Uterus (tissue), 4 donors: Measurements from ENCODE around the gene NWD2. TPM values are rescaled to one million over a fixed set of nuclear protein-coding genes. Genes with fewer than 3 reads are reported as not detected.

Experiments used
- DNase-seq, 2 donors: peaks; one replicate each; pipeline ENCODE4 v3.0.0-alpha.2; 2019 to 2020
- H3K27ac ChIP-seq, 2 donors: fragments of 200-600 bp; sonication (generic); 1 replicate in 1 of 2; 2 replicates in 1 of 2; pipeline ENCODE4 v1.5.1; 2016 to 2018
- H3K27me3 ChIP-seq, 2 donors: fragments of 200-600 bp; sonication (generic); one replicate each; pipeline ENCODE4 v1.5.1; 2018 to 2019; ENCODE audit warnings: control low read depth in 1 of 2
- H3K36me3 ChIP-seq, 2 donors: fragments of 200-600 bp; sonication (generic); one replicate each; pipeline ENCODE4 v1.5.1; 2019; ENCODE audit warnings: control low read depth in 1 of 2
- H3K4me1 ChIP-seq, 2 donors: fragments of 200-600 bp; sonication (generic); one replicate each; pipeline ENCODE4 v1.5.1; 2018 to 2019; ENCODE audit warnings: control low read depth in 1 of 2
- H3K4me3 ChIP-seq, 2 donors: fragments of 200-600 bp; sonication (generic); 1 replicate in 1 of 2; 2 replicates in 1 of 2; pipeline ENCODE4 v1.5.1; 2018 to 2019; ENCODE audit warnings: mild to moderate bottlenecking in 1 of 2
- H3K9me3 ChIP-seq, 2 donors: fragments of 200-600 bp; sonication (generic); one replicate each; pipeline ENCODE4 v1.5.1; 2019; ENCODE audit warnings: control low read depth in 1 of 2
- POLR2A ChIP-seq, 2 donors: fragments of 450-650 bp; IDR thresholded peaks; one replicate each; pipeline ENCODE4 v1.6.1; 2016; ENCODE audit warnings: antibody characterized with exemption in 2 of 2, mild to moderate bottlenecking in 1 of 2, moderate library complexity in 1 of 2
- intact Hi-C: fragments of 100-400 bp; cut with DNase I; formaldehyde crosslinking; loops from one replicate; pipeline ENCODE4 v1.15.1; 2023; ENCODE audit warnings: low total_unique reads
- total RNA-seq, 4 donors: library from RNA; depleted of rRNA in 3 of 4; stranded (reverse); fragments of >200 nt in 3 of 4; gene quantifications; one replicate each; pipeline versions ENCODE4 v1.1.0 to v1.2.4, GENCODE V29; 2014 to 2023
- TF ChIP-seq, protein P1 (sequence below), 4 experiments: fragments of 200-600 bp in 2 of 4; fragments of 450-650 bp in 2 of 4; sonication (generic) in 2 of 4; IDR thresholded peaks; one replicate each; pipeline ENCODE4 v1.5.1; 2016 to 2019; ENCODE audit warnings: antibody characterized with exemption in 4 of 4, mild to moderate bottlenecking in 2 of 4, moderate library complexity in 1 of 4
- donor health status: DM: yes; HTN: yes; CAD: no.

NWD2 gene
- total RNA-seq, 4 donors from 2014 or later, result 0.14 TPM; not detected in 3

GRCh38 chr4:37389967-37390580 is 145.5 kb downstream of the NWD2 start:
- Histone ChIP-seq H3K4me1 (no peaks in the 10 kb centered on the region), H3K4me3 (no peak overlapping the region), H3K27ac (no peak overlapping the region), H3K27me3 (no peaks in the 10 kb centered on the region), H3K9me3 (no peaks in the 10 kb centered on the region), H3K36me3 (no peaks in the 10 kb centered on the region)
- intact Hi-C loops, result no loop called here
- TF ChIP-seq POLR2A (IDR thresholded peaks at IDR 0.05), result no peak
- TF ChIP-seq, protein P1, sequence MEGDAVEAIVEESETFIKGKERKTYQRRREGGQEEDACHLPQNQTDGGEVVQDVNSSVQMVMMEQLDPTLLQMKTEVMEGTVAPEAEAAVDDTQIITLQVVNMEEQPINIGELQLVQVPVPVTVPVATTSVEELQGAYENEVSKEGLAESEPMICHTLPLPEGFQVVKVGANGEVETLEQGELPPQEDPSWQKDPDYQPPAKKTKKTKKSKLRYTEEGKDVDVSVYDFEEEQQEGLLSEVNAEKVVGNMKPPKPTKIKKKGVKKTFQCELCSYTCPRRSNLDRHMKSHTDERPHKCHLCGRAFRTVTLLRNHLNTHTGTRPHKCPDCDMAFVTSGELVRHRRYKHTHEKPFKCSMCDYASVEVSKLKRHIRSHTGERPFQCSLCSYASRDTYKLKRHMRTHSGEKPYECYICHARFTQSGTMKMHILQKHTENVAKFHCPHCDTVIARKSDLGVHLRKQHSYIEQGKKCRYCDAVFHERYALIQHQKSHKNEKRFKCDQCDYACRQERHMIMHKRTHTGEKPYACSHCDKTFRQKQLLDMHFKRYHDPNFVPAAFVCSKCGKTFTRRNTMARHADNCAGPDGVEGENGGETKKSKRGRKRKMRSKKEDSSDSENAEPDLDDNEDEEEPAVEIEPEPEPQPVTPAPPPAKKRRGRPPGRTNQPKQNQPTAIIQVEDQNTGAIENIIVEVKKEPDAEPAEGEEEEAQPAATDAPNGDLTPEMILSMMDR (IDR thresholded peaks at IDR 0.05), result peak; percentile 6 to 73 (median 46)
- no peak for DNase-seq

DNA sequence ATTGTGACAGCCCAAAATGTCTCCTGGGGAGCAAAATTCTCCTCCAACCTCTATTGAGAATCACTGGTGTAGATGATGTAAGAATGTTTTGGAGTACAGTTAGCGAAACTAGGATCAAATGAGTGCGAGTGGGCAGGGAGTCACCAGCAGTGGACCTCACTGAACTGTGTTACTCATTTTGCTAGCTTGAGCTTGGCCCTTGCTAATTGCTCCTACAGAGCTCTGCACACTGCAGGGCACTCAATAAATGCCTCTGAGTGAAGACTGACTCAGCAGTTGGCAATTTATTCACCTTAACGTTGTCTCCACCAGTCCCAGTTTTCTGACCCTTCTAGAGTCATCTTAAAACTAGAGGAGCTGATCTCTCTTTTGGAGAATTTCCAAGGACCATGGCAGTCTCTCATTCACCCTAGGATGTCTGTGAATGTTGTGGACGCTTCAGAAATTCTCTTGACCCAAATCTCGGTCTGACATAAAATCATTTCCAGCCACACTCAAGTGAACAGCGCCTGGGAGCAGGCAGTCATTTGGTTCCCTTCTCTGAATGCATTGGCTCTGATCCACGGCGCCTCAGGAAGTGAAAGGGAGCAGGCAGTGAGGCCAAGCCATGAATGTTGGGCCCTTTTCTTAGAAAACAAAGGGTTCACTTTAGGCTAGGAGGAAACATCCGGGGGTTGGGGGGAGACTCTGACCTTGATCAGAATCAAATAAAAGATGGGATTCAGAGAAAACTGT is 148.1 kb downstream of the NWD2 start:
- Histone ChIP-seq H3K27me3 (no peaks in the 10 kb centered on the region), H3K4me1 (no peaks in the 10 kb centered on the region), H3K27ac (no peak overlapping the region), H3K9me3 (no peaks in the 10 kb centered on the region), H3K36me3 (no peaks in the 10 kb centered on the region), H3K4me3 (no peak overlapping the region)
- DNase-seq, result peak in 1 of 2 donors; percentile 15
- TF ChIP-seq POLR2A (IDR thresholded peaks at IDR 0.05), result no peak
- TF ChIP-seq, protein P1 (IDR thresholded peaks at IDR 0.05), result no peak
- intact Hi-C loops, result no loop called here

DNA sequence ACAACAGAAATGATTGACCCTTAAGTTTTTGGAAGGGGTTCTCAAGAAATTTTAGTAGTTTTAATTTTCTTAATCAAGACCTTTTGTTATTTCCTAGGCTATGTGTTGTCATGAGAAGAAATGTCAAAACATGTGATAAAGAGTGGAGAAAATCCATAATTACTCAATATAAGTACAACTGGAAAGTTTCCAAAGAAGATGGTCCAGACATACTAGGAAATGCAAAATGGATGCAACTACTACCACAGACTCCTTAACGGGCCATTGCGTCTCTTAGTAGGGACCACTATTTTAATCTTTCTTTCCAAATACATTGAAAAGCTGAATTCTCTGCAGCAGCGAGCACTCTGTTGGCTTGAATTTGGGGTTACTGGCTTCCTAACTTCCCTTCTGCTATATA is 148.8 kb downstream of the NWD2 start:
- Histone ChIP-seq H3K27ac (no peak overlapping the region), H3K4me3 (no peak overlapping the region), H3K4me1 (no peaks in the 10 kb centered on the region), H3K36me3 (no peaks in the 10 kb centered on the region), H3K9me3 (no peaks in the 10 kb centered on the region), H3K27me3 (no peaks in the 10 kb centered on the region)
- no peak for TF ChIP-seq POLR2A (IDR thresholded peaks at IDR 0.05)
- TF ChIP-seq, protein P1 (IDR thresholded peaks at IDR 0.05), result no peak
- intact Hi-C loops, result no loop called here
- DNase-seq, result no peak

- no peak for DNase-seq
- Histone ChIP-seq H3K4me3 (no peak overlapping the region), H3K36me3 (no peaks in the 10 kb centered on the region), H3K4me1 (no peaks in the 10 kb centered on the region), H3K27ac (no peak overlapping the region), H3K27me3 (no peaks in the 10 kb centered on the region), H3K9me3 (no peaks in the 10 kb centered on the region)
- TF ChIP-seq POLR2A (IDR thresholded peaks at IDR 0.05), result no peak
- TF ChIP-seq, protein P1 (IDR thresholded peaks at IDR 0.05), result no peak
- intact Hi-C loops, result no loop called here
Observed at GRCh38 chr4:37393889-37394288, 149.3 kb downstream of the NWD2 start.

DNA sequence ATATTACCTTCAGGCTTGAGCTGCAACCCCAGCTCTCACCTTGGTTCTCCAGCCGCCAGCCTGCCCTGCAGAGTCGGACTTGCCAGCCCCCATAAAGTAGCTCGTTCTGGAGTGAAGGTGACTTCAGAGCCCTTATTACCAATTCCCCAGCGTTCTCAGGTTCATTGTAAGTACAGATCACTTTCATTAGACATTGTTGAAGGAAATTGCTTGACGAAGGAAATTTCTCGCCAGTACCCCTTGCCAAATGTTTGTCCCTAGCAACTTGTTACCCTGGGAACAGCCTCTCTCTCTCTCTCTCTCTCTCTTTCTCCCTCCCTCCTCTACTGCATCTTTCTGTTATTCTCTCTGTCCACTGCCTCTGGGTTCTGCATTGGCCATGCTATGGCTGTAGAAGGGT is 153.0 kb downstream of the NWD2 start:
- intact Hi-C loops, result no loop called here
- no peaks in the 10 kb centered on the region for H3K9me3 ChIP-seq
- H3K4me1 ChIP-seq, result no peaks in the 10 kb centered on the region
- no peaks in the 10 kb centered on the region for H3K27me3 ChIP-seq
- no peak overlapping the region for H3K4me3 ChIP-seq
- H3K36me3 ChIP-seq, result no peaks in the 10 kb centered on the region
- TF ChIP-seq POLR2A (IDR thresholded peaks at IDR 0.05), result no peak
- TF ChIP-seq, protein P1 (IDR thresholded peaks at IDR 0.05), result no peak
- no peak overlapping the region for H3K27ac ChIP-seq
- no peak for DNase-seq
